B cell (primary cell): ENCODE measurements around the gene OLFM3. TPM values are rescaled to one million over a fixed set of nuclear protein-coding genes. Genes with fewer than 3 reads are reported as not detected.

Experiments
- ATAC-seq: fragments of 200-7000 bp; cut with Tn5 transposase; one replicate; pipeline ENCODE4 v1.10.0; 2021; ENCODE audit warnings: low read depth, mild to moderate bottlenecking, moderate number of reproducible peaks, moderate library complexity
- CTCF ChIA-PET: fragments of 350-600 bp; sonication (Branson Sonifier 250); formaldehyde crosslinking; loops from one replicate; lab custom pipeline; 2021; ENCODE audit warnings: antibody characterized with exemption, inconsistent platforms; lab: Charles Lee
- POLR2A ChIA-PET: fragments of 350-600 bp; sonication (Branson Sonifier 250); formaldehyde crosslinking; loops from one replicate; lab custom pipeline; 2021; ENCODE audit warnings: antibody characterized with exemption; lab: Charles Lee
- DNase-seq: peaks from one replicate; pipeline ENCODE4 v3.0.0; 2013
- H2AFZ ChIP-seq: 2 replicates; pipeline ENCODE4 v1.6.1; 2012; ENCODE audit warnings: mild to moderate bottlenecking, low read depth, low read length; ENCODE audit not compliant: insufficient read depth, poor library complexity, severe bottlenecking
- H3K27ac ChIP-seq, 2 donors: 1 replicate in 1 of 2; 2 replicates in 1 of 2; pipeline ENCODE4 v1.5.1; 2012 to 2013; ENCODE audit warnings: low read length in 2 of 2, mild to moderate bottlenecking in 2 of 2, moderate library complexity in 1 of 2
- H3K27me3 ChIP-seq, 4 experiments: fragments of 200-600 bp in 1 of 4; sonication (generic) in 1 of 4; replicated peaks in 1 of 4; 1 replicate in 2 of 4; 2 replicates in 2 of 4; pipeline versions ENCODE4 v1.6.1 to v1.7.0; 2013 to 2016; ENCODE audit warnings: low read length in 3 of 4, mild to moderate bottlenecking in 2 of 4, mixed read lengths in 1 of 4, moderate library complexity in 1 of 4; ENCODE audit not compliant: insufficient read depth in 4 of 4, control insufficient read depth in 3 of 4; ENCODE audit errors: control extremely low read depth in 1 of 4
- H3K36me3 ChIP-seq, 2 experiments: replicated peaks in 1 of 2; 1 replicate in 1 of 2; 2 replicates in 1 of 2; pipeline versions ENCODE4 v1.6.1 to v1.7.1; 2013; ENCODE audit warnings: low read length in 1 of 2; ENCODE audit not compliant: insufficient read depth in 2 of 2, control insufficient read depth in 1 of 2; ENCODE audit errors: control extremely low read depth in 1 of 2, extremely low read depth in 1 of 2
- H3K4me1 ChIP-seq, 2 donors: fragments of 200-600 bp in 1 of 2; sonication (generic) in 1 of 2; 1 replicate in 1 of 2; 2 replicates in 1 of 2; pipeline versions ENCODE4 v1.5.1 to v1.6.1; 2013 to 2017; ENCODE audit warnings: low read length in 2 of 2; ENCODE audit not compliant: control insufficient read depth in 2 of 2, insufficient read depth in 2 of 2
- H3K4me2 ChIP-seq: replicated peaks from 2 replicates; pipeline ENCODE3; 2012; ENCODE audit warnings: mild to moderate bottlenecking, low read depth, low read length; ENCODE audit not compliant: poor library complexity, severe bottlenecking
- H3K4me3 ChIP-seq, 5 experiments: fragments of 200-600 bp in 1 of 5; sonication (generic) in 1 of 5; 1 replicate in 3 of 5; 2 replicates in 2 of 5; pipeline versions ENCODE4 v1.5.1 to v1.7.0; 2011 to 2016; ENCODE audit warnings: low read length in 4 of 5, mild to moderate bottlenecking in 4 of 5, low read depth in 2 of 5, control low read depth in 1 of 5, moderate library complexity in 1 of 5; ENCODE audit not compliant: insufficient read depth in 1 of 5; ENCODE audit errors: control extremely low read depth in 1 of 5, extremely low read depth in 1 of 5
- H3K79me2 ChIP-seq: fragments of 200-600 bp; sonication (generic); one replicate; pipeline ENCODE4 v1.6.0; 2016; ENCODE audit warnings: low read length; ENCODE audit not compliant: control insufficient read depth, insufficient read depth
- H3K9ac ChIP-seq: fragments of 200-600 bp; sonication (generic); 2 replicates; pipeline ENCODE4 v1.6.1; 2017; ENCODE audit warnings: mild to moderate bottlenecking, low read length, moderate library complexity
- H3K9me3 ChIP-seq, 3 donors: one replicate each; pipeline versions ENCODE4 v1.6.1 to v1.7.1; 2013; ENCODE audit warnings: low read length in 2 of 3; ENCODE audit not compliant: control insufficient read depth in 2 of 3, insufficient read depth in 1 of 3; ENCODE audit errors: control extremely low read depth in 1 of 3
- H4K20me1 ChIP-seq: 2 replicates; pipeline ENCODE4 v1.6.0; 2012; ENCODE audit warnings: mild to moderate bottlenecking, low read length; ENCODE audit not compliant: insufficient read depth, control insufficient read depth, poor library complexity, severe bottlenecking
- H3K27ac Mint-ChIP-seq: one replicate; pipeline ENCODE4 v1.8.0; 2021; ENCODE audit warnings: mixed read lengths
- H3K27me3 Mint-ChIP-seq: one replicate; pipeline ENCODE4 v1.8.0; 2021; ENCODE audit warnings: mixed read lengths
- H3K4me1 Mint-ChIP-seq: one replicate; pipeline ENCODE4 v1.8.0; 2021; ENCODE audit warnings: mixed read lengths
- H3K4me3 Mint-ChIP-seq: one replicate; pipeline ENCODE4 v1.8.0; 2021; ENCODE audit warnings: mixed read lengths
- H3K9me3 Mint-ChIP-seq: one replicate; pipeline ENCODE4 v1.8.0; 2022; ENCODE audit warnings: mixed read lengths; ENCODE audit not compliant: insufficient read depth
- CTCF ChIP-seq: fragments of 200-600 bp; IDR thresholded peaks from one replicate; pipeline ENCODE4 v1.8.0; 2022; ENCODE audit warnings: antibody characterized with exemption, mild to moderate bottlenecking
- EZH2 ChIP-seq: IDR thresholded peaks from 2 replicates; pipeline ENCODE4 v1.6.1; 2012; ENCODE audit warnings: borderline replicate concordance, low read depth, mild to moderate bottlenecking, moderate library complexity, low read length; ENCODE audit not compliant: insufficient read depth, poor library complexity, severe bottlenecking
- WGBS: methylation state at CpG from one replicate; pipeline ENCODE4 v1.1.5; 2013; ENCODE audit warnings: missing lambda C conversion rate; ENCODE audit not compliant: insufficient coverage; 5-methylcytosine and 5-hydroxymethylcytosine counted together
- intact Hi-C: fragments of 100-400 bp; cut with micrococcal nuclease; formaldehyde crosslinking; loops from one replicate; pipeline ENCODE4 v1.10.0; 2022
- polyA plus RNA-seq: library from polyadenylated mRNA; depleted of rRNA; stranded (reverse); fragments of >200 nt; gene quantifications from 2 replicates; pipeline ENCODE4 v1.2.3, GENCODE V29; 2012
- total RNA-seq, 2 donors: library from RNA; stranded (reverse); fragments of 120-200 nt in 1 of 2; gene quantifications; 1 replicate in 1 of 2; 2 replicates in 1 of 2; pipeline versions ENCODE4 v1.2.3 to v1.2.4, GENCODE V29; 2013 to 2022

Gene OLFM3
- total and polyA plus RNA-seq, 2 donors (not counting 1 experiment from before 2014, with no cell fraction given): not detected

GRCh38 chr1:101908980-101909379, 87.7 kb downstream of the OLFM3 start:
- H3K79me2 ChIP-seq: no peaks in the 10 kb centered on the region
- no peaks in the 10 kb centered on the region for H4K20me1 ChIP-seq
- no peak overlapping the region for H3K27ac Mint-ChIP-seq
- H3K27me3 ChIP-seq: no peaks in the 10 kb centered on the region
- no peaks in the 10 kb centered on the region for H3K9me3 Mint-ChIP-seq
- no peak overlapping the region for H3K4me3 ChIP-seq
- no peak for TF ChIP-seq EZH2
- no peak for TF ChIP-seq CTCF
- no peak overlapping the region for H3K4me3 Mint-ChIP-seq
- no peaks in the 10 kb centered on the region for H3K4me1 ChIP-seq
- intact Hi-C loops: no loop called here
- DNase-seq (no peak), ATAC-seq (no peak)
- H3K9me3 ChIP-seq: no peaks in the 10 kb centered on the region
- no peaks in the 10 kb centered on the region for H3K4me1 Mint-ChIP-seq
- H3K36me3 ChIP-seq: no peaks in the 10 kb centered on the region
- H3K27ac ChIP-seq: no peak overlapping the region
- H3K9ac ChIP-seq: no peak overlapping the region
- H3K4me2 ChIP-seq: no peak overlapping the region
- CTCF ChIA-PET: no interaction called here
- POLR2A ChIA-PET: no interaction called here
- no peaks in the 10 kb centered on the region for H3K27me3 Mint-ChIP-seq
- no peak overlapping the region for H2AFZ ChIP-seq

GRCh38 chr1:101907264-101907663, 89.5 kb downstream of the OLFM3 start:
- Histone ChIP-seq H4K20me1 (no peaks in the 10 kb centered on the region), H3K79me2 (no peaks in the 10 kb centered on the region), H3K27ac (no peak overlapping the region), H3K4me2 (no peak overlapping the region), H3K4me3 (no peak overlapping the region), H3K9me3 (no peaks in the 10 kb centered on the region), H3K36me3 (no peaks in the 10 kb centered on the region), H3K27me3 (no peaks in the 10 kb centered on the region), H3K9ac (no peak overlapping the region), H3K4me1 (no peaks in the 10 kb centered on the region), H2AFZ (no peak overlapping the region)
- ChIA-PET CTCF (no interaction called here), POLR2A (no interaction called here)
- intact Hi-C loops: no loop called here
- DNase-seq: no peak
- Mint-ChIP-seq H3K9me3 (no peaks in the 10 kb centered on the region), H3K27me3 (no peaks in the 10 kb centered on the region), H3K27ac (no peak overlapping the region), H3K4me3 (no peak overlapping the region), H3K4me1 (no peaks in the 10 kb centered on the region)
- TF ChIP-seq EZH2: no peak
- TF ChIP-seq CTCF: no peak
- ATAC-seq: no peak
- WGBS: no CpG with 5 or more reads among the region's 2 CpGs
